Trophoblast cell (in vitro differentiated cells and primary cell): Measurements from ENCODE around the gene ITPKB.

ENCODE experiments used
- DNase-seq, 2 donors: peaks; one replicate each; pipeline ENCODE4 v3.0.0-alpha.2; 2016
- H2AFZ ChIP-seq: 2 replicates; pipeline ENCODE4 v1.6.1; 2013; ENCODE audit warnings: low read length, moderate library complexity, mild to moderate bottlenecking; ENCODE audit not compliant: insufficient read depth, poor library complexity
- H2AK5ac ChIP-seq: 2 replicates; pipeline ENCODE4 v1.6.1; 2013; ENCODE audit warnings: mild to moderate bottlenecking, low read length
- H2BK120ac ChIP-seq: 2 replicates; pipeline ENCODE4 v1.6.1; 2013; ENCODE audit warnings: low read length, mild to moderate bottlenecking, moderate library complexity; ENCODE audit not compliant: insufficient read depth, poor library complexity
- H2BK12ac ChIP-seq: 2 replicates; pipeline ENCODE4 v1.6.1; 2013; ENCODE audit warnings: mild to moderate bottlenecking, low read length, moderate library complexity
- H2BK5ac ChIP-seq: 2 replicates; pipeline ENCODE4 v1.6.1; 2013; ENCODE audit warnings: low read length, low read depth, moderate library complexity, mild to moderate bottlenecking; ENCODE audit not compliant: poor library complexity
- H3K14ac ChIP-seq: 2 replicates; pipeline ENCODE4 v1.6.1; 2013; ENCODE audit warnings: mild to moderate bottlenecking, low read length
- H3K18ac ChIP-seq: 2 replicates; pipeline ENCODE4 v1.6.1; 2013; ENCODE audit warnings: mild to moderate bottlenecking, low read length
- H3K23ac ChIP-seq: 2 replicates; pipeline ENCODE4 v1.6.1; 2013; ENCODE audit warnings: low read length
- H3K27ac ChIP-seq: 2 replicates; pipeline ENCODE4 v1.5.1; 2013; ENCODE audit warnings: low read depth, mild to moderate bottlenecking, inconsistent platforms, low read length, moderate library complexity
- H3K27me3 ChIP-seq: 2 replicates; pipeline ENCODE4 v1.6.1; 2013; ENCODE audit warnings: inconsistent platforms, mild to moderate bottlenecking, low read length, moderate library complexity; ENCODE audit not compliant: insufficient read depth
- H3K36me3 ChIP-seq, 2 experiments: 1 replicate in 1 of 2; 2 replicates in 1 of 2; pipeline ENCODE4 v1.6.1; 2013; ENCODE audit warnings: low read length in 2 of 2, mild to moderate bottlenecking in 2 of 2, moderate library complexity in 1 of 2; ENCODE audit not compliant: insufficient read depth in 2 of 2, control insufficient read depth in 1 of 2
- H3K4ac ChIP-seq: 2 replicates; pipeline ENCODE4 v1.6.1; 2013; ENCODE audit warnings: low read depth, mild to moderate bottlenecking, low read length, moderate library complexity
- H3K4me1 ChIP-seq, 2 experiments: 1 replicate in 1 of 2; 2 replicates in 1 of 2; pipeline ENCODE4 v1.6.1; 2013; ENCODE audit warnings: low read length in 2 of 2, mild to moderate bottlenecking in 2 of 2, moderate library complexity in 1 of 2; ENCODE audit not compliant: insufficient read depth in 2 of 2, control insufficient read depth in 1 of 2
- H3K4me2 ChIP-seq: 2 replicates; pipeline ENCODE4 v1.6.1; 2013; ENCODE audit warnings: inconsistent platforms, mild to moderate bottlenecking, low read length, moderate library complexity
- H3K4me3 ChIP-seq: 2 replicates; pipeline ENCODE4 v1.5.1; 2013; ENCODE audit warnings: mild to moderate bottlenecking, low read depth, low read length, inconsistent platforms
- H3K79me1 ChIP-seq: one replicate; pipeline ENCODE4 v1.6.1; 2013; ENCODE audit warnings: low read length
- H3K79me2 ChIP-seq: 2 replicates; pipeline ENCODE4 v1.6.1; 2013; ENCODE audit warnings: low read length, mild to moderate bottlenecking; ENCODE audit not compliant: control insufficient read depth, insufficient read depth, poor library complexity
- H3K9ac ChIP-seq: 2 replicates; pipeline ENCODE4 v1.6.1; 2013; ENCODE audit warnings: mild to moderate bottlenecking, low read length
- H3K9me3 ChIP-seq: 2 replicates; pipeline ENCODE4 v1.6.1; 2013; ENCODE audit warnings: low read depth, mild to moderate bottlenecking, control low read depth, inconsistent platforms, low read length; ENCODE audit not compliant: insufficient read depth
- H4K12ac ChIP-seq: 2 replicates; pipeline ENCODE4 v1.6.1; 2013; ENCODE audit warnings: low read depth, mild to moderate bottlenecking, low read length, moderate library complexity
- H4K8ac ChIP-seq: 2 replicates; pipeline ENCODE4 v1.6.1; 2013; ENCODE audit warnings: low read depth, mild to moderate bottlenecking, low read length, moderate library complexity
- H4K91ac ChIP-seq: one replicate; pipeline ENCODE4 v1.6.1; 2013; ENCODE audit warnings: low read depth, mild to moderate bottlenecking, low read length, moderate library complexity
- WGBS: extraction: QIAGEN DNeasy Blood & Tissue Kit; methylation state at CpG from one replicate; pipeline ENCODE4 v1.1.7; 2013; ENCODE audit warnings: missing lambda C conversion rate; ENCODE audit not compliant: insufficient read length, insufficient coverage; ENCODE audit errors: extremely low coverage; 5-methylcytosine and 5-hydroxymethylcytosine counted together

Gene ITPKB

GRCh38 chr1:226702957-226703831, 35.9 kb downstream of the ITPKB start:
- Histone ChIP-seq H3K9ac (peak overlapping the region; percentile 83), H2AK5ac (peak overlapping the region; percentile 51), H2AFZ (peak overlapping the region; percentile 95), H3K4me1 (peaks cover 8 to 10% of the 10 kb centered on the region in 2 experiments), H3K27ac (peak overlapping the region; percentile 28), H4K91ac (peak overlapping the region; percentile 99), H3K27me3 (no peaks in the 10 kb centered on the region), H2BK12ac (peak overlapping the region; percentile 34), H3K23ac (no peak overlapping the region), H4K12ac (peak overlapping the region; percentile 100), H3K4ac (peak overlapping the region; percentile 80), H3K79me2 (peaks cover 6% of the 10 kb centered on the region), H2BK5ac (peak overlapping the region; percentile 86), H4K8ac (peak overlapping the region; percentile 98), H3K4me3 (peak overlapping the region; percentile 78), H2BK120ac (peak overlapping the region; percentile 94), H3K36me3 (no peaks in the 10 kb centered on the region), H3K18ac (peak overlapping the region; percentile 95), H3K4me2 (peak overlapping the region; percentile 88), H3K79me1 (peaks cover 9% of the 10 kb centered on the region), H3K14ac (peak overlapping the region; percentile 94), H3K9me3 (no peaks in the 10 kb centered on the region)
- DNase-seq: peak; percentile 47 to 64
- WGBS: no CpG with 5 or more reads among the region's 62 CpGs

GRCh38 chr1:226702318-226702956, 36.6 kb downstream of the ITPKB start:
- Histone ChIP-seq H3K36me3 (no peaks in the 10 kb centered on the region), H3K4me1 (peaks cover 13 to 16% of the 10 kb centered on the region in 2 experiments), H3K9me3 (no peaks in the 10 kb centered on the region), H3K23ac (no peak overlapping the region), H2BK12ac (no peak overlapping the region), H3K4me2 (no peak overlapping the region), H3K27me3 (no peaks in the 10 kb centered on the region), H2AK5ac (no peak overlapping the region), H3K4ac (no peak overlapping the region), H2BK120ac (no peak overlapping the region), H3K79me2 (peaks cover 6% of the 10 kb centered on the region), H2AFZ (no peak overlapping the region), H2BK5ac (no peak overlapping the region), H3K18ac (no peak overlapping the region), H3K4me3 (no peak overlapping the region), H4K91ac (no peak overlapping the region), H3K79me1 (peaks cover 9% of the 10 kb centered on the region), H3K14ac (no peak overlapping the region), H4K8ac (no peak overlapping the region), H4K12ac (no peak overlapping the region), H3K9ac (no peak overlapping the region), H3K27ac (no peak overlapping the region)
- WGBS: no CpG with 5 or more reads among the region's 12 CpGs
- no peak for DNase-seq

- H3K4me1 ChIP-seq: peaks cover 13 to 16% of the 10 kb centered on the region in 2 experiments
- WGBS: no CpG with 5 or more reads among the region's 5 CpGs
- H4K8ac ChIP-seq: no peak overlapping the region
- H4K91ac ChIP-seq: no peak overlapping the region
- H2BK120ac ChIP-seq: no peak overlapping the region
- H4K12ac ChIP-seq: no peak overlapping the region
- H3K18ac ChIP-seq: no peak overlapping the region
- no peak overlapping the region for H2AK5ac ChIP-seq
- no peaks in the 10 kb centered on the region for H3K27me3 ChIP-seq
- H3K4ac ChIP-seq: no peak overlapping the region
- peaks cover 6% of the 10 kb centered on the region for H3K79me2 ChIP-seq
- H3K14ac ChIP-seq: no peak overlapping the region
- H3K27ac ChIP-seq: no peak overlapping the region
- H2BK5ac ChIP-seq: no peak overlapping the region
- DNase-seq: no peak
- no peaks in the 10 kb centered on the region for H3K9me3 ChIP-seq
- H3K4me3 ChIP-seq: no peak overlapping the region
- H3K9ac ChIP-seq: no peak overlapping the region
- no peak overlapping the region for H3K4me2 ChIP-seq
- no peak overlapping the region for H2AFZ ChIP-seq
- no peaks in the 10 kb centered on the region for H3K36me3 ChIP-seq
- no peak overlapping the region for H3K23ac ChIP-seq
- peaks cover 9% of the 10 kb centered on the region for H3K79me1 ChIP-seq
- H2BK12ac ChIP-seq: no peak overlapping the region
Measured at GRCh38 chr1:226700861-226701260, 38.2 kb downstream of the ITPKB start.

GRCh38 chr1:226699166-226699565, 39.9 kb downstream of the ITPKB start:
- H4K91ac ChIP-seq: no peak overlapping the region
- DNase-seq: no peak
- H3K36me3 ChIP-seq: no peaks in the 10 kb centered on the region
- H3K14ac ChIP-seq: no peak overlapping the region
- no peak overlapping the region for H4K8ac ChIP-seq
- no peak overlapping the region for H3K23ac ChIP-seq
- H3K4me3 ChIP-seq: no peak overlapping the region
- H2BK12ac ChIP-seq: no peak overlapping the region
- H3K27ac ChIP-seq: no peak overlapping the region
- H3K9me3 ChIP-seq: no peaks in the 10 kb centered on the region
- no peak overlapping the region for H3K4ac ChIP-seq
- no peak overlapping the region for H2AFZ ChIP-seq
- H3K79me2 ChIP-seq: peaks cover 6% of the 10 kb centered on the region
- H2AK5ac ChIP-seq: no peak overlapping the region
- H3K9ac ChIP-seq: no peak overlapping the region
- no peaks in the 10 kb centered on the region for H3K27me3 ChIP-seq
- H3K4me2 ChIP-seq: no peak overlapping the region
- H3K79me1 ChIP-seq: peaks cover 9% of the 10 kb centered on the region
- no peak overlapping the region for H2BK120ac ChIP-seq
- H2BK5ac ChIP-seq: no peak overlapping the region
- WGBS: no CpG with 5 or more reads among the region's 7 CpGs
- H3K4me1 ChIP-seq: peaks cover 13 to 16% of the 10 kb centered on the region in 2 experiments
- no peak overlapping the region for H3K18ac ChIP-seq
- H4K12ac ChIP-seq: no peak overlapping the region
